Progenitor cell of endocrine pancreas (in vitro differentiated cells): ENCODE measurements around the gene SOX5. TPM values are rescaled to one million over a fixed set of nuclear protein-coding genes. Genes with fewer than 3 reads are reported as not detected.

Experiments
- DNase-seq: peaks from one replicate; pipeline ENCODE4 v3.0.0; 2021; ENCODE audit warnings: low spot score; ENCODE audit not compliant: unreplicated experiment
- H3K27ac Mint-ChIP-seq: 2 replicates; pipeline ENCODE4 v1.8.0; 2021; ENCODE audit warnings: mild to moderate bottlenecking, moderate library complexity, mixed read lengths
- H3K27me3 Mint-ChIP-seq: 2 replicates; pipeline ENCODE4 v1.8.0; 2021; ENCODE audit warnings: mixed read lengths
- H3K36me3 Mint-ChIP-seq: 2 replicates; pipeline ENCODE4 v1.8.0; 2022; ENCODE audit warnings: mixed read lengths; ENCODE audit not compliant: insufficient read depth
- H3K4me1 Mint-ChIP-seq: 2 replicates; pipeline ENCODE4 v1.8.0; 2021; ENCODE audit warnings: low read depth, mixed read lengths
- H3K4me3 Mint-ChIP-seq: 2 replicates; pipeline ENCODE4 v1.8.0; 2021; ENCODE audit warnings: low read depth, mild to moderate bottlenecking, moderate library complexity, mixed read lengths
- H3K9me3 Mint-ChIP-seq: 2 replicates; pipeline ENCODE4 v1.8.0; 2021; ENCODE audit warnings: low read depth, mixed read lengths
- total RNA-seq: library from RNA; stranded (reverse); gene quantifications from 2 replicates; pipeline ENCODE4 v1.2.1, GENCODE V29; 2021
- TF ChIP-seq, protein P1 (sequence below): fragments of 200-600 bp; sonication (generic); IDR thresholded peaks from one replicate; pipeline ENCODE4 v1.5.0; 2021; ENCODE audit warnings: antibody characterized with exemption, mild to moderate bottlenecking; ENCODE audit not compliant: unreplicated experiment

Gene SOX5
- total RNA-seq, 1 donor from 2014 or later: 56.9 TPM

DNA sequence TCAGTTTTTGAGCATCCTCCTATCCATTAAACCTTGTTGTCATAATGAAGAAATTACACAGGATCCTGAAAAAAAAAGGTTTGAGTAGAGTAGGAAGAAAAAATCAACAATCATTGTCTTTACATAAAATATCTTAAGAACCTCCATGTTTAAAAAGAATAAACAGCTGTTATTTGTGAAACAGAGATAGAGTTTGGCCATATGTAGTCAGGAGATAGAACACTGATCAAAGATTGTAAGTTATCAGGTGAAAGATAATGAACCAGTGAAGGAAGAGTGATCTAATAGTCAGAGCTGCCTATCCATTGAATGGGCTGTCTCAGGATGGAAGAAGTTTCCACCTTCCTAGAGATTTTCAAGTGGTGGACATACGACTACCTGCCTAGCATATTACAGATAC, 397.1 kb downstream of the SOX5 start:
- no peaks in the 10 kb centered on the region for H3K27me3 Mint-ChIP-seq
- TF ChIP-seq, protein P1, sequence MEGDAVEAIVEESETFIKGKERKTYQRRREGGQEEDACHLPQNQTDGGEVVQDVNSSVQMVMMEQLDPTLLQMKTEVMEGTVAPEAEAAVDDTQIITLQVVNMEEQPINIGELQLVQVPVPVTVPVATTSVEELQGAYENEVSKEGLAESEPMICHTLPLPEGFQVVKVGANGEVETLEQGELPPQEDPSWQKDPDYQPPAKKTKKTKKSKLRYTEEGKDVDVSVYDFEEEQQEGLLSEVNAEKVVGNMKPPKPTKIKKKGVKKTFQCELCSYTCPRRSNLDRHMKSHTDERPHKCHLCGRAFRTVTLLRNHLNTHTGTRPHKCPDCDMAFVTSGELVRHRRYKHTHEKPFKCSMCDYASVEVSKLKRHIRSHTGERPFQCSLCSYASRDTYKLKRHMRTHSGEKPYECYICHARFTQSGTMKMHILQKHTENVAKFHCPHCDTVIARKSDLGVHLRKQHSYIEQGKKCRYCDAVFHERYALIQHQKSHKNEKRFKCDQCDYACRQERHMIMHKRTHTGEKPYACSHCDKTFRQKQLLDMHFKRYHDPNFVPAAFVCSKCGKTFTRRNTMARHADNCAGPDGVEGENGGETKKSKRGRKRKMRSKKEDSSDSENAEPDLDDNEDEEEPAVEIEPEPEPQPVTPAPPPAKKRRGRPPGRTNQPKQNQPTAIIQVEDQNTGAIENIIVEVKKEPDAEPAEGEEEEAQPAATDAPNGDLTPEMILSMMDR: no peak
- peaks cover 6% of the 10 kb centered on the region for H3K9me3 Mint-ChIP-seq

DNA sequence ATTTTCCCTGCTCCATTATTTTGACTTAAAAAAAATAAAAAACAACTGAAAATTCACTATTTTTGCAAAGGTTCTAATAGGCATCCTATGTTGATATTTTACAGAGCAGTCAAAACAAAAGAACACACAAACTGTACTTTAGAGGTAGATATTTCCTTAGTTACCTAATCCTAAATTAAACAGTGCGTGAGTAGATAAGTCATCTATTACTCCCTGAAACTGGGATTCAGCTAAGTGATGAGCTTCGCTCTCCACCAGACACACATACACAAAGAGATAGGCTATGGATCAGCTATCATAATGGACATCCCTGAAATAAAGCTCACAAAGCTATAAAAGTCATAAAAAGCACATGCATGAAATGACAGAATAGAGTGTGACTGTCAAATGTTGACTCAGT, 398.7 kb downstream of the SOX5 start:
- Mint-ChIP-seq H3K4me1 (peaks cover 30% of the 10 kb centered on the region), H3K9me3 (peaks cover 6% of the 10 kb centered on the region), H3K36me3 (peaks cover 15% of the 10 kb centered on the region), H3K27ac (peak overlapping the region; percentile 39), H3K4me3 (no peak overlapping the region), H3K27me3 (no peaks in the 10 kb centered on the region)
- TF ChIP-seq, protein P1: no peak
- no peak for DNase-seq

More for the DNA sequence above, 397.1 kb downstream of the SOX5 start:
- Mint-ChIP-seq H3K27ac (no peak overlapping the region), H3K4me3 (no peak overlapping the region), H3K4me1 (peaks cover 42% of the 10 kb centered on the region), H3K36me3 (peaks cover 9% of the 10 kb centered on the region)
- DNase-seq: no peak

DNA sequence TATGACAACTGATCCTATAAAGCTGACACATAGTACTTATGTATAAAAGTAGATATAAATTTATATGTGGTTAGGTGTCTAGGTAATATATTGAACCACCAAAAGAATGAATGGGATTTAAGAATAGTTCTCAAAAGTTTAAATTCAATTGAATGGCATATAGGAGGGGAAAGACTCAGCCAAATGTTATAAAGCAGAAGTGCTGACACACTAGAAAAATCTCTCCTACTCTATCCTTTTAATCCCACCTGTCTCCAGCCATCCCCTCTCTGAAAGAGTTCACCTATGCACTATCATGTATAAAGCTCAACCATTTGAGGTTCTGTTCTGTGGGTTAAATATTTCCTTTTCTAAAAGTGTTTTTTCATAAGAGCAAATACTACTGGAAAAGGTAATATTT, 400.7 kb downstream of the SOX5 start:
- peaks cover 14% of the 10 kb centered on the region for H3K4me1 Mint-ChIP-seq
- peaks cover 3% of the 10 kb centered on the region for H3K9me3 Mint-ChIP-seq
- H3K4me3 Mint-ChIP-seq: no peak overlapping the region
- no peaks in the 10 kb centered on the region for H3K27me3 Mint-ChIP-seq
- H3K36me3 Mint-ChIP-seq: peaks cover 21% of the 10 kb centered on the region
- TF ChIP-seq, protein P1: no peak
- no peak for DNase-seq
- H3K27ac Mint-ChIP-seq: no peak overlapping the region

DNA sequence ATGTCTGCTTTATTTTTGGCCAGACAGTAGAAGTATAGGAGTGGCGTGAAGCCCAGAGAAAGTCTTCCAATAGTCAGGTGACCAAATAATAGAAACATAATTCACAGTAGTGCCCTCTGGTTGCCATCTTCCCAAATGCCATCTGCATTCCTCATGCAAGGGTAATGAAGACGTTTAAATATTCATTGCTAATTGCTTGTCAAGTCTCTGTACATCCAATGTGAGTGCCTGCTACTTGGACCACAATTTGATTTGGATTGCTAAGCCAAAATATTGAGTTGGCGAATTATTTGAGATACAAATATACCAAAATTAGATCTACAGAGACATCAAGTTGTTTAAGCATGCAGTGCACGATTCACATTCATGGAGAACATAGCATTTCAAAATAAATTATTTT, 402.7 kb downstream of the SOX5 start:
- H3K27me3 Mint-ChIP-seq: no peaks in the 10 kb centered on the region
- no peak overlapping the region for H3K27ac Mint-ChIP-seq
- peaks cover 28% of the 10 kb centered on the region for H3K36me3 Mint-ChIP-seq
- H3K9me3 Mint-ChIP-seq: peaks cover 3% of the 10 kb centered on the region
- no peak for DNase-seq
- H3K4me3 Mint-ChIP-seq: no peak overlapping the region
- peaks cover 8% of the 10 kb centered on the region for H3K4me1 Mint-ChIP-seq
- TF ChIP-seq, protein P1: no peak

DNA sequence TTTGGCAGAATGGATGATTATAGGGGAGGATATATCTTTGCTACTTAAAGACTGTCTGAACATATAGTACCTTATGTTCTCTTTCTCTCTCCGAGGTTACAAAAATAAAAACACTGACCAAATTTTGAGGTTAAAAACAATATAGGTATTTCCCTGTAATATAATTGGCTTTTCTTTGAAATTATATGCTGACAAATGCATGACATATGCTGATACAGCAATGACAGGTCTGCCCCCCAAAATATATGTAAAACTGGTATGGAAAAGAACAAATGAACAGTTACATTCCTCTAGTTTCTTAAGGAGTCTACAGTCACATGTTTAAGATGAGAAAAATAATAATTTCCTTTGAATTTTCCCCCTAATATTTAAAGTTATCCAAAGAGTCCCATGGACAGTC, 405.7 kb downstream of the SOX5 start:
- Mint-ChIP-seq H3K9me3 (no peaks in the 10 kb centered on the region), H3K4me1 (peaks cover 1% of the 10 kb centered on the region), H3K27me3 (no peaks in the 10 kb centered on the region), H3K4me3 (no peak overlapping the region), H3K36me3 (peaks cover 33% of the 10 kb centered on the region), H3K27ac (no peak overlapping the region)
- DNase-seq: no peak
- TF ChIP-seq, protein P1: no peak
